Endothelial cell of umbilical vein (primary cell): ENCODE measurements around the gene RGS1. TPM values are rescaled to one million over a fixed set of nuclear protein-coding genes. Genes with fewer than 3 reads are reported as not detected.

Experiments
- BruUV-seq: library from RNA; stranded (reverse); fragments of 400-500 nt; replicated peaks from 2 replicates; lab custom pipeline; 2021; lab: Mats Ljungman, UMichigan
- CTCF ChIA-PET: fragments of 300-600, 350-600 bp; sonication (Branson Sonifier 250); formaldehyde crosslinking; loops from one replicate; lab custom pipeline; 2021; ENCODE audit warnings: antibody characterized with exemption, inconsistent platforms; lab: Charles Lee
- POLR2A ChIA-PET: fragments of 300-600, 350-600 bp; sonication (Branson Sonifier 250); formaldehyde crosslinking; loops from one replicate; lab custom pipeline; 2021; ENCODE audit warnings: antibody characterized with exemption, inconsistent platforms; lab: Charles Lee
- DNase-seq: peaks from one replicate; pipeline ENCODE4 v3.0.0-alpha.2; 2011; ENCODE audit warnings: low read depth, low spot score
- FAIRE-seq: peaks from 2 replicates; lab custom pipeline; 2011; peaks lifted over from hg19 to GRCh38; lab: Jason Lieb, UNC
- H2AFZ ChIP-seq: 2 replicates; pipeline ENCODE4 v1.6.0; 2012; ENCODE audit warnings: low read depth, low read length, control low read depth, inconsistent platforms
- H3K27ac ChIP-seq: 2 replicates; pipeline ENCODE4 v1.5.1; 2011; ENCODE audit warnings: low read depth, mild to moderate bottlenecking, control low read depth, low read length, moderate library complexity; ENCODE audit not compliant: insufficient read depth
- H3K27me3 ChIP-seq, 2 experiments: 2 replicates each; pipeline versions ENCODE4 v1.6.0 to v1.6.1; 2011; ENCODE audit warnings: low read length in 2 of 2, mixed read lengths in 1 of 2; ENCODE audit not compliant: control insufficient read depth in 2 of 2, insufficient read depth in 2 of 2
- H3K36me3 ChIP-seq, 2 experiments: 2 replicates in 1 of 2; 3 replicates in 1 of 2; pipeline ENCODE4 v1.5.1; 2011; ENCODE audit warnings: low read length in 2 of 2, mild to moderate bottlenecking in 1 of 2, moderate library complexity in 1 of 2; ENCODE audit not compliant: control insufficient read depth in 2 of 2, insufficient read depth in 2 of 2; ENCODE audit errors: extremely low read depth in 1 of 2
- H3K4me1 ChIP-seq: 3 replicates; pipeline ENCODE4 v1.5.1; 2011; ENCODE audit warnings: mild to moderate bottlenecking, low read length; ENCODE audit not compliant: control insufficient read depth, insufficient read depth; ENCODE audit errors: extremely low read depth
- H3K4me2 ChIP-seq: 2 replicates; pipeline ENCODE4 v1.6.1; 2011; ENCODE audit warnings: low read length, control low read depth, mixed read lengths; ENCODE audit not compliant: insufficient read depth
- H3K4me3 ChIP-seq, 3 experiments: fragments of 200-600 bp in 1 of 3; sonication (generic), shearing (Covaris generic) in 1 of 3; replicated peaks in 1 of 3; 2 replicates each; pipeline ENCODE4 v1.5.1; 2011 to 2016; ENCODE audit warnings: control low read depth in 3 of 3, low read length in 3 of 3, mild to moderate bottlenecking in 2 of 3, inconsistent platforms in 1 of 3, low read depth in 1 of 3, moderate library complexity in 1 of 3; ENCODE audit not compliant: insufficient read depth in 1 of 3
- H3K79me2 ChIP-seq: 2 replicates; pipeline ENCODE4 v1.6.0; 2012; ENCODE audit warnings: low read length, inconsistent platforms; ENCODE audit not compliant: control insufficient read depth, insufficient read depth
- H3K9ac ChIP-seq: replicated peaks from 2 replicates; pipeline ENCODE3; 2011; ENCODE audit warnings: low read length, control low read depth; ENCODE audit not compliant: insufficient read depth; ENCODE audit errors: extremely low read depth
- H3K9me1 ChIP-seq: replicated peaks from 3 replicates; pipeline ENCODE4 v1.6.0; 2011; ENCODE audit warnings: mild to moderate bottlenecking, low read length; ENCODE audit not compliant: control insufficient read depth, insufficient read depth; ENCODE audit errors: extremely low read depth
- H3K9me3 ChIP-seq: replicated peaks from 2 replicates; pipeline ENCODE4 v1.5.1; 2012; ENCODE audit warnings: low read length, inconsistent platforms; ENCODE audit not compliant: control insufficient read depth, insufficient read depth
- H4K20me1 ChIP-seq: replicated peaks from 2 replicates; pipeline ENCODE3; 2011; ENCODE audit warnings: mild to moderate bottlenecking, low read length; ENCODE audit not compliant: control insufficient read depth, insufficient read depth; ENCODE audit errors: extremely low read depth
- EZH2 ChIP-seq: IDR thresholded peaks from 2 replicates; pipeline ENCODE4 v1.6.1; 2012; ENCODE audit warnings: borderline replicate concordance, low read depth, mild to moderate bottlenecking, moderate library complexity, low read length, inconsistent platforms; ENCODE audit not compliant: severe bottlenecking
- FOS ChIP-seq: IDR thresholded peaks from 2 replicates; pipeline ENCODE4 v1.6.1; 2011; ENCODE audit warnings: mild to moderate bottlenecking, low read length, moderate library complexity, borderline replicate concordance; ENCODE audit not compliant: insufficient read depth
- GATA2 ChIP-seq: IDR thresholded peaks from 2 replicates; pipeline ENCODE4 v1.7.0; 2011; ENCODE audit warnings: low read depth, mild to moderate bottlenecking, moderate library complexity, mixed read lengths, low read length; ENCODE audit not compliant: insufficient read length, insufficient read depth
- JUN ChIP-seq: IDR thresholded peaks from 2 replicates; pipeline ENCODE4 v1.6.1; 2011; ENCODE audit warnings: borderline replicate concordance, low read depth; ENCODE audit not compliant: insufficient read length, insufficient read depth
- MYC ChIP-seq: IDR thresholded peaks from one replicate; pipeline ENCODE4 v1.6.1; 2011; ENCODE audit warnings: mild to moderate bottlenecking, low read depth, low read length
- POLR2A ChIP-seq: IDR thresholded peaks from 2 replicates; pipeline ENCODE4 v1.6.1; 2012; ENCODE audit warnings: low read depth, mild to moderate bottlenecking, control low read depth, low read length
- POLR2AphosphoS5 ChIP-seq: IDR thresholded peaks from 2 replicates; pipeline ENCODE4 v1.6.1; 2012; ENCODE audit warnings: low read depth, mild to moderate bottlenecking, control low read depth, low read length, moderate library complexity; ENCODE audit not compliant: insufficient read depth
- dilution Hi-C: fragments of 300-500 bp; cut with MboI; formaldehyde crosslinking; loops from one replicate; pipeline ENCODE4 v1.15.0; 2019; ENCODE audit warnings: low sequenced_read_pairs; ENCODE audit not compliant: extremely low pct_ligation_motif_present
- intact Hi-C: fragments of 100-400 bp; cut with micrococcal nuclease; formaldehyde crosslinking; loops from one replicate; pipeline ENCODE4 v1.10.0; 2022
- polyA plus RNA-seq, 4 experiments: library from polyadenylated mRNA; depleted of rRNA in 3 of 4; stranded (reverse) in 3 of 4; unstranded in 1 of 4; fragments of >200 nt; gene quantifications; 2 replicates each; pipeline versions ENCODE4 v1.2.1 to v1.2.3, GENCODE V29; 2011 to 2012; ENCODE audit warnings: missing spikeins in 1 of 4
- total RNA-seq: library from RNA; stranded (reverse); gene quantifications from 2 replicates; pipeline ENCODE4 v1.2.3, GENCODE V29; 2021
- TF ChIP-seq, protein P1 (sequence below): IDR thresholded peaks from 2 replicates; pipeline ENCODE4 v1.6.1; 2011; ENCODE audit not compliant: insufficient read depth, insufficient read length
- TF ChIP-seq, protein P2 (sequence below), 2 donors: IDR thresholded peaks; 1 replicate in 1 of 2; 2 replicates in 1 of 2; pipeline ENCODE4 v1.5.1; 2011; ENCODE audit warnings: low read length in 2 of 2, mild to moderate bottlenecking in 2 of 2, moderate library complexity in 2 of 2, control low read depth in 1 of 2, inconsistent platforms in 1 of 2, low read depth in 1 of 2; ENCODE audit not compliant: insufficient read depth in 1 of 2; ENCODE audit errors: extremely low read depth in 1 of 2

RGS1 gene
- total and polyA plus RNA-seq, 2 donors (not counting 3 experiments of a cell fraction or from before 2014, with no cell fraction given): not detected

- Histone ChIP-seq H3K9me3 (no peaks in the 10 kb centered on the region), H3K9ac (no peak overlapping the region), H3K36me3 (no peaks in the 10 kb centered on the region), H3K27ac (no peak overlapping the region), H3K27me3 (no peaks in the 10 kb centered on the region), H3K4me1 (peaks cover 3% of the 10 kb centered on the region), H3K79me2 (no peaks in the 10 kb centered on the region), H4K20me1 (no peaks in the 10 kb centered on the region), H3K9me1 (no peaks in the 10 kb centered on the region), H3K4me2 (no peak overlapping the region), H3K4me3 (no peak overlapping the region), H2AFZ (no peak overlapping the region)
- TF ChIP-seq GATA2 (no peak), POLR2A (no peak), EZH2 (no peak), POLR2AphosphoS5 (no peak), JUN (no peak), MYC (no peak), FOS (no peak)
- TF ChIP-seq, protein P1, sequence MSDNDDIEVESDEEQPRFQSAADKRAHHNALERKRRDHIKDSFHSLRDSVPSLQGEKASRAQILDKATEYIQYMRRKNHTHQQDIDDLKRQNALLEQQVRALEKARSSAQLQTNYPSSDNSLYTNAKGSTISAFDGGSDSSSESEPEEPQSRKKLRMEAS: no peak
- TF ChIP-seq, protein P2, sequence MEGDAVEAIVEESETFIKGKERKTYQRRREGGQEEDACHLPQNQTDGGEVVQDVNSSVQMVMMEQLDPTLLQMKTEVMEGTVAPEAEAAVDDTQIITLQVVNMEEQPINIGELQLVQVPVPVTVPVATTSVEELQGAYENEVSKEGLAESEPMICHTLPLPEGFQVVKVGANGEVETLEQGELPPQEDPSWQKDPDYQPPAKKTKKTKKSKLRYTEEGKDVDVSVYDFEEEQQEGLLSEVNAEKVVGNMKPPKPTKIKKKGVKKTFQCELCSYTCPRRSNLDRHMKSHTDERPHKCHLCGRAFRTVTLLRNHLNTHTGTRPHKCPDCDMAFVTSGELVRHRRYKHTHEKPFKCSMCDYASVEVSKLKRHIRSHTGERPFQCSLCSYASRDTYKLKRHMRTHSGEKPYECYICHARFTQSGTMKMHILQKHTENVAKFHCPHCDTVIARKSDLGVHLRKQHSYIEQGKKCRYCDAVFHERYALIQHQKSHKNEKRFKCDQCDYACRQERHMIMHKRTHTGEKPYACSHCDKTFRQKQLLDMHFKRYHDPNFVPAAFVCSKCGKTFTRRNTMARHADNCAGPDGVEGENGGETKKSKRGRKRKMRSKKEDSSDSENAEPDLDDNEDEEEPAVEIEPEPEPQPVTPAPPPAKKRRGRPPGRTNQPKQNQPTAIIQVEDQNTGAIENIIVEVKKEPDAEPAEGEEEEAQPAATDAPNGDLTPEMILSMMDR (IDR thresholded peaks at IDR 0.05; ENCODE audit: extremely low read depth in 1 of 2, insufficient read depth in 1 of 2, low read depth in 1 of 2, low read length in 2 of 2): no peak
- dilution Hi-C loops: no loop called here
- DNase-seq: no peak
- BruUV-seq: no TSS peak
- intact Hi-C loops: no loop called here
- FAIRE-seq: no peak
- POLR2A ChIA-PET: no interaction called here
- CTCF ChIA-PET: interaction anchor here (1.1 kb wide), 1 partner anchor 129 kb away, joined by 3 read pairs; no protein-coding TSS in a partner anchor
Measured at GRCh38 chr1:192602757-192603156, 27.2 kb downstream of the RGS1 start.
